GM21825 (cell line): Measurements from ENCODE around the gene MAGOHB.
A peak's percentile ranks its signal among the peaks of the same experiment; 100 is the strongest.
"Not testable (repeated sequence)": the region's sequence is repeated elsewhere in the genome, so short reads cannot be mapped to it uniquely, and the experiment has no call there.

Experiments used
- ATAC-seq: cut with Tn5 transposase; IDR thresholded peaks from one replicate; pipeline ENCODE4 v1.9.1; 2021; ENCODE audit warnings: mild to moderate bottlenecking, moderate library complexity; ENCODE audit not compliant: unreplicated experiment

The MAGOHB gene

GRCh38 chr12:10613349-10614055 lies at the start of gene MAGOHB:
TSS of gene MAGOHB (minus strand) at chr12:10613609. CDS start at chr12:10613532, 77 bp downstream.
- ATAC-seq: peak; percentile 92

- ATAC-seq: no peak
These were observed 47.9 kb upstream of the MAGOHB start for GRCh38 chr12:10661338-10661737.

GRCh38 chr12:10654003-10654402 lies 40.6 kb upstream of the MAGOHB start:
- ATAC-seq: no peak

GRCh38 chr12:10652192-10652591 lies 38.8 kb upstream of the MAGOHB start:
- no peak for ATAC-seq

GRCh38 chr12:10646576-10646975 lies 33.2 kb upstream of the MAGOHB start:
- ATAC-seq: not testable (repeated sequence)

GRCh38 chr12:10645910-10646309 lies 32.5 kb upstream of the MAGOHB start:
- no peak for ATAC-seq

- no peak for ATAC-seq
These were observed 28.5 kb upstream of the MAGOHB start for GRCh38 chr12:10641735-10642500.

GRCh38 chr12:10638728-10639127 lies 25.3 kb upstream of the MAGOHB start:
- no peak for ATAC-seq

GRCh38 chr12:10636611-10637010 lies 23.2 kb upstream of the MAGOHB start:
- no peak for ATAC-seq

GRCh38 chr12:10636124-10636523 lies 22.7 kb upstream of the MAGOHB start:
- ATAC-seq: no peak

- ATAC-seq: no peak
These were observed 21.9 kb upstream of the MAGOHB start for GRCh38 chr12:10635306-10635705.

- no peak for ATAC-seq
These were observed 21.0 kb upstream of the MAGOHB start for GRCh38 chr12:10634427-10634826.

GRCh38 chr12:10633541-10633940 lies 20.1 kb upstream of the MAGOHB start:
- ATAC-seq: no peak

- ATAC-seq: no peak
These were observed 18.8 kb upstream of the MAGOHB start for GRCh38 chr12:10632226-10632625.

GRCh38 chr12:10624605-10625004 lies 11.2 kb upstream of the MAGOHB start:
- no peak for ATAC-seq

- no peak for ATAC-seq
These were observed 9.7 kb upstream of the MAGOHB start for GRCh38 chr12:10623131-10623530.

- ATAC-seq: no peak
These were observed 7.9 kb upstream of the MAGOHB start for GRCh38 chr12:10621278-10621677.

GRCh38 chr12:10620078-10620779 lies 6.8 kb upstream of the MAGOHB start:
- ATAC-seq: no peak

- ATAC-seq: no peak
These were observed 5.1 kb upstream of the MAGOHB start for GRCh38 chr12:10618338-10618987.

GRCh38 chr12:10617863-10618262 lies 4.5 kb upstream of the MAGOHB start:
- ATAC-seq: no peak

GRCh38 chr12:10615532-10615931 lies 2.1 kb upstream of the MAGOHB start:
- no peak for ATAC-seq
